Mucosa of gallbladder (tissue), 1 donor: ENCODE measurements around the gene PHRF1. TPM values are rescaled to one million over a fixed set of nuclear protein-coding genes. Genes with fewer than 3 reads are reported as not detected.

Experiments
- DNase-seq: peaks from one replicate; pipeline ENCODE4 v3.0.0-alpha.2; 2020; ENCODE audit warnings: low spot score
- total RNA-seq: library from RNA; stranded (reverse); gene quantifications from one replicate; pipeline ENCODE4 v1.2.1, GENCODE V29; 2021
- donor health status: DM: no; HTN: no; CAD: no.

PHRF1 gene
- total RNA-seq, 1 donor from 2014 or later: 38.1 TPM

- peak; percentile 95 for DNase-seq
Observed at GRCh38 chr11:615504-616319, 39.4 kb downstream of the PHRF1 start, which contains the start of gene IRF7. IRF7 (minus strand) TSS chr11:615950; CDS start chr11:615364, 586 bp downstream.

- no peak for DNase-seq
Observed at GRCh38 chr11:616320-617198, 40.3 kb downstream of the PHRF1 start.

DNA sequence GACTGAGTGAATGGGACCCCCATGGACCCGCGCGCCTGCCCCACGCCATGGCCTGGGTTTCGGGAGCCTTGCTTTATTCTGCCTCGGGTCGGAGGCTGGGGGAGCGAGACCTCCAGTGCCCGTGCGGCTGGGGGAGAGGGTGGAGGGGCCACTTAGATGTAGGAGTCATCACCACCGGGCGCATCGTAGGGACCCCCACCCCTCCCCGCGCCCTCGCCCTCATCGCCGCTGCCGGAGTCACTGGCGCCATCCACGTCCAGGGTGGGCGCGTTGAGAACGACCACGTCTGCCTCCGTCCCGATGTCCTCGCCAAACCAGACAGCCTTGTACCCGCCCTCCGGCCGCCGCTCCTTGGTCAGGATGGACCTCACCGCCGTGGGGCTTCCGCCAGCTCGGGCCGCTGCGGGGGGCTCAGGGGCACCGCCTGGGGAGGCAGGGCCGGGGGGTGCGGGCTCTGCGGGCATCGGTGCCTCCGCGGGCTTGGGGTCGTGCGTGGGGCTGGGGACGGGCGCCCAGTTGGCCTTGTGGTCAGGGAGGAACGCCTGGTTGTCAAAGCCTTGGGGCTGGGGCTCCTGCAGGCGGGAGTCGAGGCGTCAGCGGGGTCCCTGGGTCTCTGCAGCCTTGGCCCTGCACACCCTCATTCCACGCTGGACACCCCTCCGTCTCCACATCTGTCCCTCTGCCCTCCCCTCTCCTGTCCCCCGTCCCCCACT lies 41.1 kb downstream of the PHRF1 start:
- DNase-seq: no peak

GRCh38 chr11:617912-618682 lies 41.8 kb downstream of the PHRF1 start:
- DNase-seq: no peak

DNA sequence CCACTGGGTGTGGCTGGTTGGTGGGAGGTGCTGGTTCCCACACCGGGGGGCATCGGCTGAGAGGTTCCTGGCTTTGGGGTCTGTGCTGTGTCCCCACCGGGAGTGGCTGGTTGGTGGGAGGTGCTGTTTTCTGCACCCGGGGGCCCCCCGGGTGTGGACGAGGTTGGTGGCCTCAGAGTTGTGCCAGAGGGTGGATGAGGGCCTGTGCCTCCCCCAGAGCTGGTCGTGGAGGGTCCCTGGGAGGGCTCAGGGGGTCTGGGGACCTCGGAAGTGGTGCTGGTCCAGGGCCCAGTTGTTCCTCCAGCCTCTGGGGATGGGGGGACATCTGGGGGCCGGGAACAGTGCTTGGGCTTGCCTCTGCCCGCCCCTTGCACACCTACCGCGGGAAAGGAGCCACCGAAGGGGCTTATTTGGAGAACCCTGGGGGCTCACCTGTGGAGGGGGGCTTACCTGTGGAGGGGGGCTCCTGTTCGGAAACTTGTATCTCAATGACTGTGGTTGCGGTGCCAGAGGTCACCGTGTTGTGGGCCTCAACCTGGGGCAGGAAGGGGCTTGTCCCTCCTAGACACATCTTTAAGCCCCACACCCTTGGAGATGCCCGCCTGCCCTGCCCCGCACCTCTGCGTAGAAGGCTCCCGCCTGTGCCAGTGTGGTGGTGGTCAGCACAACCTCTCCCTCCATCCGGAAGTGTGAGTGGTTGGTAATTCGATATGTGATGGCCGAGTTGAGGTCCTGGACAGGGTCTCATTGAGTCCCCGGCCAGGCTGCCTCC lies 42.8 kb downstream of the PHRF1 start:
- DNase-seq: no peak

DNA sequence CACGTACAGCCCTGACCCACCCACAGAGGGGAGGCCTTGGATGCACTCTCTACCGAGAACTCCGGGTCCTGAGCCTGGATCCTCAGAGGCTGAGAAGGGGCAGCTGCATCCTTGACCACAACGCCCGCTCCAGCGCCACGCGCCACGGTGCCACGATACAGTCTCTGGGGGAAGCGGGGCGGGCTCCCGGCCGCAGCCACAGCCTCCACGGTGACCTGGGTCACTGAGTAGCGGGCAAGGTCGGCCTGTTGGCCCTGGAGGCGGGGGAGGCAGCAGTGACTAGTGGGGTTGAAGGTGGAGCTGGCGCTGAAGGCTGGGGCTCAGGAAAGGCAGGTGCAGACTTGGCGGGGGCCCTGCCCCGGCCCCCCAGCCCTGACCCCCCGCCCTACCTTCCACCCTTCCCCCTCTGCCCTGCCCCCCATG lies 43.4 kb downstream of the PHRF1 start:
- DNase-seq: no peak

DNA sequence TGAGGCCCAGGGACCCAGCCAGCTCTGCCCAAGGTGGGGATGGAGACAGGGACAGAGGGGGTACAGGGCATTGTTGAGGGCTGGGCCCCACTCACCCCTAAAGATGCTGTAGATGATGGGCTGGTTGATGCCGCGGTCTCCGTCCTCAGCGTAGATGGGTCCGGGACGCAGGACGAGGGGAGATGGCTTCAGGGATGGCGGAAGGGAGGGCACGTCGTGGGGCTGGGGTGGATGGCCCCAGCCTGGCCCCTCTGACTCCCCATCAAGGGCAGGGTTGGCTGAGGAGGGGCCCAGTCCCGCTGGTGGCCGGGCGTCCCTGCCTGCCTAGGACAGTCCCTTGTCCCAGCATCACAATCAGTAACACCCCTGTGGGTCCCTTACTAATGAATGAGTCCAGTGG lies 43.9 kb downstream of the PHRF1 start:
- no peak for DNase-seq

- DNase-seq: no peak
Observed at GRCh38 chr11:620935-621814, 44.9 kb downstream of the PHRF1 start.

- no peak for DNase-seq
Observed at GRCh38 chr11:621838-622237, 45.6 kb downstream of the PHRF1 start.

DNA sequence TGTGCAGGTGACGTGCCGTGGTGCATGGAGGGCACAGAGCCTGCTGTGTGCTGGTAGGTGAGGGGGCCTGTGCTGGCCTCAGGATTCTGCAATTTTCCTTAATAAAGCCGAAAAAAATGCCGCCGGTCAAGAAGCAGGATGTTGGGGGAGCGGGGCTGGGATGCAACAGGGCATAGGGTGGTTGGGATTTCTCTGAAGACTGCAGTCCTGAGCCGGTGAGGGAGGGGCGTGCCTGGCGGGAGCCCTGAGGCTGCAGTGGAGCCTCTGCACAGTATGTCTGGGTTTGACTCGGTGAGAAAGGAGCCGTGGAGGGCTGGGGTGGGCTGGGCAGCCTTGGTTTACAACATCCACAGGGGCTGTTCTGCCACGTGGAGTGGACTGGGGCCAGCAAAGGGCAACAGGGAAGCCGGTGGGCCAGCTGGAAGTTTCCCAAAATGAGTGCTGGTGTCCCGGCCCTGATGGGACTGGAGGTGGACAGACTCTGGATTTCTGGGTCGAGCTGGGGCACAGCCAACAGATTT lies 47.1 kb downstream of the PHRF1 start:
- no peak for DNase-seq

GRCh38 chr11:623999-624704 lies 47.9 kb downstream of the PHRF1 start:
- DNase-seq: peak; percentile 64

DNA sequence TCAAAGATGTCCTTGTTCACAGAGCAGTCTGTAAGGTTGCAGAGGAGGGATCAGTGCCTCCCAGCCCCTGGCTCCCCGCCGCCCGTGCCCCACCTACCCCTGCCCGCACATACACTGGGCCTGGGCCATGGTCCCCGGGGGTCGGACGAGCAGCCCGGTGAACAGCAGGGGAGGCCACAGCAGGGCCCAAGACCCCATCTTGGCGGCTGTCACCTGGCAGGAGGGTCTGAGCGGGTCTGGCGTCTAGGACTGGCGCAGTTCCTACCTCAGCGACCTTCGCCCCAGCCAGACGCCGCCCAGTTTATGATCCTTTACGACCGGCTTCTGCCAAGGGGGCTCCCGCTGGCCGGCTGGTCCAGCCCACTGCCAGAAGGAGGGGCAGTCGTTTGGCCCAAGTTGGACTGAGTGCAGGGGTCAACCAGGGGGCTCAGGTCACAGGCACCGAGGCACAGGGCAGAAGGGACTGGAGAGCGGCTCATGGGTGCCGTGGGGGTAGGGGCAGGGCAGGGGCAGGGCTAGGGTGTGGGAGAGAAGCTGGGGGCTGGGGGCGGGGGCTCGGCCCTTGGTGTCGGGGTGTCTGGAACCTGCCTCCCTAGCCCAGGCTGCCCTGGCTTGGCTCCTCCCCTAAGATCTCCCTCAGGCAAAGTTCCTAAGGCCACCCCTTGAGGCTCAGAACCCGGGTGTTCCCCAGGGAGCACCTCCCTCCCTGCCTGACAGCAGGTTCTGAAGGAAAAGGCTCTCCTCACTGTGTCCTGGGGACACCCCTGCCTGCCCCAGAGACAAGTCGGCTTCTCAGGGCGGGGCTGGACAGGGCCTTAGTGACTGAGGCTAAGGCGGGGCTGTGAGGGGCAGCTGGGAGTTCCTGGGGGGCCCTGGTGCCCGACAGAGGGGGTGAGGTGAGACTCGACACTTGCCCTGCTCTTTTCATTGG lies 48.7 kb downstream of the PHRF1 start, which contains the start of gene CDHR5:
Gene CDHR5, minus strand, starts transcription at position 251 of the 931 bp plus-strand sequence. Its CDS starts 53 bp downstream, at position 198.
- no peak for DNase-seq

DNA sequence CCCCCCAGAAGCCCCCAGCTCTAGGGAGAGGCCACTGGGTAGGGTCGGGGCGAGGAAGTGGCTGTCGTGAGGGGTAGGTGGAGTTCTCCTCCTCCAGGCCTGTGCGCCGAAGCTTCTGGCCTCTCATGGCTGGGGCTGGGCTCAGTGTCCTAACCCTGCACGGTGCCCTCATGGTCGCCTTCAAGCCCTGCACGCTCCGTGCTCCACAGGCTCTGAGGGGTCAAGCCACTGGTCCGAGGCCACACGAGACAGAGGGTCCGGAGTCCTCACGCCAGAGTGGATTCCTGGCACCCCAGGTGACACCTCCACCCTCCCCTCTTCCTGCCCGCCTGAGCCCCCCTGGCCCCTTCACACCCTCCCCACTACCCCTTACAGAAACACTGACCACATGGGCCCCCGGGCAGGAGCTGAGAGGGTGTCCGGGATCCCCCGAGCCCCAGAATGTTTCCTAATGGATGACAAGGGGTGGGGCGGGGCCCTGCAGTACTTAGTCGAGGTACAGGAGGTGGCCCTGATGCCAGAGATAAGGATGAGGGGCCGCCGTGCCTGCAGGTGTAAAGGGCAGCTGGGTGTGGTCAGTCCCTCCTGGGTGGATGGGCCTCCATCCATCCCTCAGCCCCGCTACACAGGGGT lies 49.5 kb downstream of the PHRF1 start:
- no peak for DNase-seq

DNA sequence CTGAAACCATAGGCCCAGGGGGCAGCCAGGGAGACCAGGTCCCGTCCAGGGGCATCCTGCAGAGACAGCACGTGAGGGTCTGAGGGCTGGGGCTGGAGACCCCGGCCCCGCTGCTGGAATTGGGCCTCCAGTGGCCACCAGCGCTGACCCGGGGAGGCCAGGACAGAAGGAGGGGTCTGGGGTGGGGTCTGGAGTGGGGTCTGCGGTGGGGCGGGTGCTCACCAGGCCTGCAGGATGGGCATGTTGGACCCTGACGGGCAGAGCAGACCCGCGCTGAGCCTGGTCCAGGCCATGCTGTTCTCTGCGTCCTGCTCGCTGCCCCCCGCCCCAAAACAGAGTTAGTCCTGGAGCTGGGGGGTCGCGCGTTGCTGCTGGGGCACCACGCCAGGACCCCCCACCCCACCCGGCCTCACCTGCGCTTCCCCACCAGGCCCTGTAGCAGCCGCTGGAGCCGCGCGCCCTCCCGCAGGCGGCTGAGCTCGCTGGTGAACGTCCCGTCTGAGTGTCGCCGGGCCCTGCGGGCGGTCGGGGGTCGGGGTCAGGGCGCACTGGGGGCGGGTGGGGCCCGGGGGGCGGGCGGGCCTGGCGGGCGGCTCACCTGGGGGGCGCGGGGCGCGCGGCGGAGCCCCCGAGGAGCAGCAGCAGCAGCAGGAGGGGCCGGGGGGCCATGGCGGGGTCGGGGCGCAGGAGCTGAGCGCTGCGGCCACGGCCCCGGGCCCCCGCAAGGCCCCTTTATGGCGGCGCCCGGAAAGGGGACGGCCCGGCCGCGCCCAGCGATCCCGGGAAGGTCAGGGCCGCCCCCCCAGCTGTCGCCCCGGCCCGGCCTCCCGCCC lies 50.4 kb downstream of the PHRF1 start, which contains the start of gene SCT:
Gene SCT, minus strand, starts transcription at position 707 of the 833 bp plus-strand sequence. Its CDS starts 38 bp downstream, at position 669.
- no peak for DNase-seq

DNA sequence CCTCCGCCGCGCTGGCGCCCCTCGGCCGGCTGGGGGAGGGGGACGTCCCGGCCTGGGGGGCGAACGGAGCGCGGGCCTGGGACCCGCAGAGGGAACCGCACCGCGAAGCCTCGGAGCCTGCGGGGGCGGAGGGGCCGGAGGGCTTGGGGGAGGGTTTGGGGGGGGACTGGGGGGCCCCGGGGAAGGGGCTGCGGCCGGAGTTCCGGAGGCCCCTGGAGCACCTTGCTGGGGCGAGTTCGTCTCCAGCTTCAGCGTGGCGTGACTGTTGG lies 51.0 kb downstream of the PHRF1 start:
- no peak for DNase-seq

- DNase-seq: no peak
Observed at GRCh38 chr11:628056-628455, 51.8 kb downstream of the PHRF1 start.
